H9 (cell line): ENCODE measurements around the gene WDR88. TPM values are rescaled to one million over a fixed set of nuclear protein-coding genes. Genes with fewer than 3 reads are reported as not detected.

ENCODE experiments used
- DNase-seq: peaks from one replicate; pipeline ENCODE4 v3.0.0-alpha.2; 2017
- H2AFZ ChIP-seq: one replicate; pipeline ENCODE4 v1.6.1; 2013; ENCODE audit warnings: mild to moderate bottlenecking, low read length, control low read depth, moderate library complexity
- H2AK5ac ChIP-seq: 2 replicates; pipeline ENCODE4 v1.6.1; 2013; ENCODE audit warnings: low read length, control low read depth, mixed read lengths; ENCODE audit not compliant: insufficient read length
- H2BK120ac ChIP-seq: one replicate; pipeline ENCODE4 v1.6.1; 2013; ENCODE audit warnings: low read depth, mild to moderate bottlenecking, low read length, control low read depth, inconsistent platforms; ENCODE audit not compliant: poor library complexity, severe bottlenecking
- H2BK12ac ChIP-seq: 2 replicates; pipeline ENCODE4 v1.6.1; 2013; ENCODE audit warnings: low read length, control low read depth, mixed read lengths, low read depth; ENCODE audit not compliant: insufficient read length
- H2BK15ac ChIP-seq: 2 replicates; pipeline ENCODE4 v1.6.1; 2013; ENCODE audit warnings: low read depth, low read length, control low read depth
- H2BK20ac ChIP-seq: one replicate; pipeline ENCODE4 v1.6.1; 2013; ENCODE audit warnings: low read depth, mild to moderate bottlenecking, low read length, control low read depth, inconsistent platforms; ENCODE audit not compliant: poor library complexity, severe bottlenecking
- H2BK5ac ChIP-seq: 2 replicates; pipeline ENCODE4 v1.6.1; 2013; ENCODE audit warnings: low read length, control low read depth, mixed read lengths; ENCODE audit not compliant: insufficient read length
- H3K14ac ChIP-seq: 2 replicates; pipeline ENCODE4 v1.6.1; 2013; ENCODE audit warnings: low read length, control low read depth; ENCODE audit not compliant: insufficient read depth
- H3K18ac ChIP-seq: 2 replicates; pipeline ENCODE4 v1.6.1; 2013; ENCODE audit warnings: low read depth, mild to moderate bottlenecking, mixed read lengths, low read length, control low read depth; ENCODE audit not compliant: insufficient read length
- H3K23ac ChIP-seq: 2 replicates; pipeline ENCODE4 v1.6.1; 2013; ENCODE audit warnings: low read length, control low read depth, mixed read lengths, low read depth; ENCODE audit not compliant: insufficient read length
- H3K23me2 ChIP-seq: 2 replicates; pipeline ENCODE4 v1.6.1; 2013; ENCODE audit warnings: low read depth, mild to moderate bottlenecking, mixed read lengths, low read length, control low read depth; ENCODE audit not compliant: insufficient read length, poor library complexity, severe bottlenecking
- H3K27ac ChIP-seq: 2 replicates; pipeline ENCODE4 v1.5.1; 2013; ENCODE audit warnings: low read length, control low read depth, mixed read lengths, low read depth; ENCODE audit not compliant: insufficient read length
- H3K27me3 ChIP-seq: 2 replicates; pipeline ENCODE4 v1.6.1; 2013; ENCODE audit warnings: low read length, control low read depth, inconsistent platforms; ENCODE audit not compliant: insufficient read depth
- H3K4ac ChIP-seq: 2 replicates; pipeline ENCODE4 v1.6.1; 2013; ENCODE audit warnings: low read depth, mild to moderate bottlenecking, control low read depth, inconsistent platforms, low read length, moderate library complexity
- H3K4me1 ChIP-seq: 2 replicates; pipeline ENCODE4 v1.6.1; 2013; ENCODE audit warnings: low read length, control low read depth, inconsistent platforms; ENCODE audit not compliant: insufficient read depth
- H3K4me2 ChIP-seq: 2 replicates; pipeline ENCODE4 v1.6.1; 2013; ENCODE audit warnings: low read length, control low read depth, mixed read lengths; ENCODE audit not compliant: insufficient read length, insufficient read depth
- H3K56ac ChIP-seq: 2 replicates; pipeline ENCODE4 v1.6.1; 2013; ENCODE audit warnings: low read depth, mild to moderate bottlenecking, mixed read lengths, low read length, control low read depth; ENCODE audit not compliant: insufficient read length
- H3K79me1 ChIP-seq: 2 replicates; pipeline ENCODE4 v1.6.1; 2013; ENCODE audit warnings: low read depth, mild to moderate bottlenecking, moderate library complexity, low read length, control low read depth, inconsistent platforms; ENCODE audit not compliant: insufficient read depth, poor library complexity, severe bottlenecking
- H3K79me2 ChIP-seq: 2 replicates; pipeline ENCODE4 v1.6.1; 2013; ENCODE audit warnings: low read length, control low read depth, inconsistent platforms; ENCODE audit not compliant: insufficient read depth
- H3K9ac ChIP-seq: 2 replicates; pipeline ENCODE4 v1.6.1; 2013; ENCODE audit warnings: low read length, control low read depth, mixed read lengths; ENCODE audit not compliant: insufficient read length; ENCODE audit errors: extremely low read depth
- H3K9me3 ChIP-seq: one replicate; pipeline ENCODE4 v1.6.1; 2013; ENCODE audit warnings: low read depth, low read length, inconsistent platforms; ENCODE audit not compliant: control insufficient read depth
- H3T11ph ChIP-seq: one replicate; pipeline ENCODE4 v1.6.1; 2013; ENCODE audit warnings: mild to moderate bottlenecking, low read length, control low read depth, inconsistent platforms
- H4K20me1 ChIP-seq: one replicate; pipeline ENCODE4 v1.6.1; 2013; ENCODE audit not compliant: control insufficient read depth, insufficient read length, insufficient read depth
- H4K5ac ChIP-seq: 2 replicates; pipeline ENCODE4 v1.6.1; 2013; ENCODE audit warnings: low read depth, mild to moderate bottlenecking, mixed read lengths, low read length, control low read depth; ENCODE audit not compliant: insufficient read length
- H4K8ac ChIP-seq: replicated peaks from 2 replicates; pipeline ENCODE4 v1.6.1; 2013; ENCODE audit warnings: low read length, control low read depth, mixed read lengths, low read depth; ENCODE audit not compliant: insufficient read length
- H4K91ac ChIP-seq: 2 replicates; pipeline ENCODE4 v1.6.1; 2013; ENCODE audit warnings: low read depth, mild to moderate bottlenecking, moderate library complexity, mixed read lengths, low read length, control low read depth; ENCODE audit not compliant: insufficient read length
- H3K27ac Mint-ChIP-seq, 3 experiments: 2 replicates in 2 of 3; 3 replicates in 1 of 3; pipeline ENCODE4 v1.8.0; 2020 to 2021; ENCODE audit warnings: mixed read lengths in 3 of 3, mild to moderate bottlenecking in 1 of 3, moderate library complexity in 1 of 3
- H3K27me3 Mint-ChIP-seq: 2 replicates; pipeline ENCODE4 v1.8.0; 2021; ENCODE audit warnings: low read depth, mild to moderate bottlenecking, moderate library complexity, mixed read lengths
- H3K36me3 Mint-ChIP-seq, 3 experiments: 2 replicates in 2 of 3; 3 replicates in 1 of 3; pipeline ENCODE4 v1.8.0; 2020 to 2021; ENCODE audit warnings: low read depth in 3 of 3, mixed read lengths in 3 of 3; ENCODE audit not compliant: insufficient read depth in 1 of 3
- H3K4me1 Mint-ChIP-seq, 2 experiments: 2 replicates each; pipeline ENCODE4 v1.8.0; 2020; ENCODE audit warnings: mixed read lengths in 2 of 2
- H3K4me3 Mint-ChIP-seq, 2 experiments: 2 replicates in 1 of 2; 3 replicates in 1 of 2; pipeline ENCODE4 v1.8.0; 2020 to 2021; ENCODE audit warnings: mild to moderate bottlenecking in 2 of 2, mixed read lengths in 2 of 2, moderate library complexity in 1 of 2
- H3K9me3 Mint-ChIP-seq, 2 experiments: 2 replicates in 1 of 2; 3 replicates in 1 of 2; pipeline ENCODE4 v1.8.0; 2020; ENCODE audit warnings: mild to moderate bottlenecking in 2 of 2, mixed read lengths in 2 of 2, moderate library complexity in 1 of 2
- CTCF ChIP-seq: fragments of 200-600 bp; sonication (generic); conservative IDR thresholded peaks from 3 replicates; pipeline ENCODE4 v1.8.0; 2021; ENCODE audit warnings: antibody characterized with exemption, mild to moderate bottlenecking
- WGBS: extraction: QIAGEN DNeasy Blood & Tissue Kit; methylation state at CpG from one replicate; pipeline ENCODE4 v1.1.7; 2013; ENCODE audit warnings: missing lambda C conversion rate, low lambda C conversion rate, mixed read lengths; ENCODE audit not compliant: insufficient read length; ENCODE audit errors: extremely low coverage; 5-methylcytosine and 5-hydroxymethylcytosine counted together
- total RNA-seq: library from RNA; stranded (reverse); gene quantifications from 2 replicates; pipeline ENCODE4 v1.2.1, GENCODE V29; 2021

Gene WDR88
- total RNA-seq, 1 experiment from 2014 or later = not detected

- H3K4me2 ChIP-seq = peak overlapping the region; percentile 36
- H3T11ph ChIP-seq = no peak overlapping the region
- no peak overlapping the region for H3K14ac ChIP-seq
- peak overlapping the region; percentile 56 to 83 for H3K4me3 Mint-ChIP-seq
- WGBS = no CpG with 5 or more reads among the region's 8 CpGs
- H2BK120ac ChIP-seq = no peak overlapping the region
- no peak overlapping the region for H2AK5ac ChIP-seq
- peaks cover 43% of the 10 kb centered on the region for H3K27me3 Mint-ChIP-seq
- no peak for DNase-seq
- H4K20me1 ChIP-seq = no peaks in the 10 kb centered on the region
- H2AFZ ChIP-seq = no peak overlapping the region
- no peak overlapping the region for H3K4ac ChIP-seq
- H3K56ac ChIP-seq = no peak overlapping the region
- no peak overlapping the region for H2BK15ac ChIP-seq
- no peaks in the 10 kb centered on the region for H3K79me2 ChIP-seq
- no peak overlapping the region for H3K23ac ChIP-seq
- no peak overlapping the region for H2BK12ac ChIP-seq
- H3K9ac ChIP-seq = no peak overlapping the region
- no peak overlapping the region for H4K8ac ChIP-seq
- H3K27ac Mint-ChIP-seq = no peak overlapping the region
- H3K4me1 ChIP-seq = no peaks in the 10 kb centered on the region
- no peak overlapping the region for H4K5ac ChIP-seq
- H3K23me2 ChIP-seq = no peaks in the 10 kb centered on the region
- no peak overlapping the region for H2BK20ac ChIP-seq
- no peaks in the 10 kb centered on the region for H3K9me3 ChIP-seq
- H3K79me1 ChIP-seq = no peaks in the 10 kb centered on the region
- H3K18ac ChIP-seq = no peak overlapping the region
- H3K9me3 Mint-ChIP-seq = peaks cover 0 to 1% of the 10 kb centered on the region in 2 experiments; a peak in 2 of 5 replicates
- H2BK5ac ChIP-seq = no peak overlapping the region
- peaks cover 3 to 4% of the 10 kb centered on the region in 2 experiments; a peak in 1 of 4 replicates for H3K4me1 Mint-ChIP-seq
- peaks cover 6 to 8% (median 6%) of the 10 kb centered on the region in 3 experiments; a peak in 6 of 7 replicates for H3K36me3 Mint-ChIP-seq
- TF ChIP-seq CTCF = no peak
- H3K27me3 ChIP-seq = no peaks in the 10 kb centered on the region; the same call in 1 of the 2 replicates
- no peak overlapping the region for H4K91ac ChIP-seq
- H3K27ac ChIP-seq = no peak overlapping the region
Measured at GRCh38 chr19:33193269-33193864, 61.5 kb downstream of the WDR88 start.
